ENCODE results near the gene ATG7. TPM values are rescaled to one million over a fixed set of nuclear protein-coding genes. Genes with fewer than 3 reads are reported as not detected.

Gene ATG7
- total RNA-seq, 2 experiments from 2014 or later, result 21.7 to 28.4 TPM

- intact Hi-C loops (cut with micrococcal nuclease; ENCODE audit: unreplicated experiment), result no loop called here
- Histone ChIP-seq H3K9me3 (ENCODE audit: low read length) (no peaks in the 10 kb centered on the region), H3K36me3 (ENCODE audit: insufficient read depth, low read length) (no peaks in the 10 kb centered on the region), H3K27ac (ENCODE audit: low read depth, low read length, poor library complexity, severe bottlenecking) (no peak overlapping the region), H3K4me1 (ENCODE audit: insufficient read depth, low read length, poor library complexity, severe bottlenecking) (no peaks in the 10 kb centered on the region), H3K9me2 (ENCODE audit: insufficient read depth, low read length) (no peaks in the 10 kb centered on the region), H4K20me1 (ENCODE audit: insufficient read depth, low read length) (no peaks in the 10 kb centered on the region), H3K4me2 (ENCODE audit: low read length) (no peak overlapping the region), H3K79me2 (ENCODE audit: insufficient read depth, low read depth, low read length) (no peaks in the 10 kb centered on the region), H2AFZ (ENCODE audit: low read length) (no peak overlapping the region), H3K4me3 (ENCODE audit: low read depth, low read length, poor library complexity, severe bottlenecking) (no peak overlapping the region)
- CTCF ChIA-PET (ENCODE audit: unreplicated experiment), result no interaction called here
- DNase-seq (ENCODE audit: low spot score), result no peak
- no TSS peak for BruUV-seq (replicated peaks)
- TF ChIP-seq CTCF (conservative IDR thresholded peaks at IDR 0.05; ENCODE audit: low read length) (no peak), EZH2phosphoT487 (IDR thresholded peaks at IDR 0.05; ENCODE audit: borderline replicate concordance, low read depth, low read length) (no peak)
- POLR2A ChIA-PET, result no interaction called here
Observed at GRCh38 chr3:11247362-11247761, 24.8 kb upstream of the ATG7 start.

GRCh38 chr3:11248596-11248995, 23.6 kb upstream of the ATG7 start:
- Histone ChIP-seq H3K9me3 (ENCODE audit: low read length) (no peaks in the 10 kb centered on the region), H3K4me3 (ENCODE audit: low read depth, low read length, poor library complexity, severe bottlenecking) (no peak overlapping the region), H3K9me2 (ENCODE audit: insufficient read depth, low read length) (no peaks in the 10 kb centered on the region), H3K27ac (ENCODE audit: low read depth, low read length, poor library complexity, severe bottlenecking) (no peak overlapping the region), H4K20me1 (ENCODE audit: insufficient read depth, low read length) (no peaks in the 10 kb centered on the region), H3K36me3 (ENCODE audit: insufficient read depth, low read length) (no peaks in the 10 kb centered on the region), H3K79me2 (ENCODE audit: insufficient read depth, low read depth, low read length) (no peaks in the 10 kb centered on the region), H2AFZ (ENCODE audit: low read length) (no peak overlapping the region), H3K4me1 (ENCODE audit: insufficient read depth, low read length, poor library complexity, severe bottlenecking) (no peaks in the 10 kb centered on the region), H3K4me2 (ENCODE audit: low read length) (no peak overlapping the region)
- intact Hi-C loops (cut with micrococcal nuclease; ENCODE audit: unreplicated experiment), result no loop called here
- BruUV-seq (replicated peaks), result no TSS peak
- TF ChIP-seq EZH2phosphoT487 (IDR thresholded peaks at IDR 0.05; ENCODE audit: borderline replicate concordance, low read depth, low read length) (no peak), CTCF (conservative IDR thresholded peaks at IDR 0.05; ENCODE audit: low read length) (no peak)
- ChIA-PET CTCF (ENCODE audit: unreplicated experiment) (interaction anchor here (0.6 kb wide), 1 partner anchor 48 kb away, joined by 4 read pairs; no protein-coding TSS in a partner anchor), POLR2A (interaction anchor here (0.6 to 1.1 kb wide), 4 partner anchors 24 to 1089 kb away, joined by 3 to 7 read pairs (median 4); partner anchors contain the start of gene ATG7)
- DNase-seq (ENCODE audit: low spot score), result no peak

GRCh38 chr3:11250902-11251806, 21.0 kb upstream of the ATG7 start:
- H3K36me3 ChIP-seq (ENCODE audit: insufficient read depth, low read length), result no peaks in the 10 kb centered on the region
- H3K9me3 ChIP-seq (ENCODE audit: low read length), result no peaks in the 10 kb centered on the region
- intact Hi-C loops (cut with micrococcal nuclease; ENCODE audit: unreplicated experiment), result no loop called here
- BruUV-seq (replicated peaks), result no TSS peak
- H3K9me2 ChIP-seq (ENCODE audit: insufficient read depth, low read length), result no peaks in the 10 kb centered on the region
- POLR2A ChIA-PET, result no interaction called here
- no peak for DNase-seq (ENCODE audit: low spot score)
- no peaks in the 10 kb centered on the region for H4K20me1 ChIP-seq (ENCODE audit: insufficient read depth, low read length)
- H2AFZ ChIP-seq (ENCODE audit: low read length), result no peak overlapping the region
- H3K4me3 ChIP-seq (ENCODE audit: low read depth, low read length, poor library complexity, severe bottlenecking), result no peak overlapping the region
- CTCF ChIA-PET (ENCODE audit: unreplicated experiment), result no interaction called here
- no peaks in the 10 kb centered on the region for H3K4me1 ChIP-seq (ENCODE audit: insufficient read depth, low read length, poor library complexity, severe bottlenecking)
- H3K79me2 ChIP-seq (ENCODE audit: insufficient read depth, low read depth, low read length), result no peaks in the 10 kb centered on the region
- no peak for TF ChIP-seq CTCF (conservative IDR thresholded peaks at IDR 0.05; ENCODE audit: low read length)
- no peak for TF ChIP-seq EZH2phosphoT487 (IDR thresholded peaks at IDR 0.05; ENCODE audit: borderline replicate concordance, low read depth, low read length)
- H3K27ac ChIP-seq (ENCODE audit: low read depth, low read length, poor library complexity, severe bottlenecking), result no peak overlapping the region
- H3K4me2 ChIP-seq (ENCODE audit: low read length), result no peak overlapping the region

Measured in OCI-LY7 (cell line).